GM20000 (cell line): ENCODE data around the gene CKAP5.

ENCODE experiments used
- DNase-seq: peaks from one replicate; pipeline ENCODE4 v3.0.0; 2012; ENCODE audit warnings: low spot score
- TF ChIP-seq, protein P1 (sequence below): IDR thresholded peaks from 2 replicates; pipeline ENCODE4 v1.5.1; 2012; ENCODE audit warnings: mild to moderate bottlenecking, control low read depth; ENCODE audit errors: extremely low read depth, missing control alignments

Gene CKAP5

GRCh38 chr11:46776878-46777277, 69.2 kb downstream of the CKAP5 start:
- TF ChIP-seq, protein P1, sequence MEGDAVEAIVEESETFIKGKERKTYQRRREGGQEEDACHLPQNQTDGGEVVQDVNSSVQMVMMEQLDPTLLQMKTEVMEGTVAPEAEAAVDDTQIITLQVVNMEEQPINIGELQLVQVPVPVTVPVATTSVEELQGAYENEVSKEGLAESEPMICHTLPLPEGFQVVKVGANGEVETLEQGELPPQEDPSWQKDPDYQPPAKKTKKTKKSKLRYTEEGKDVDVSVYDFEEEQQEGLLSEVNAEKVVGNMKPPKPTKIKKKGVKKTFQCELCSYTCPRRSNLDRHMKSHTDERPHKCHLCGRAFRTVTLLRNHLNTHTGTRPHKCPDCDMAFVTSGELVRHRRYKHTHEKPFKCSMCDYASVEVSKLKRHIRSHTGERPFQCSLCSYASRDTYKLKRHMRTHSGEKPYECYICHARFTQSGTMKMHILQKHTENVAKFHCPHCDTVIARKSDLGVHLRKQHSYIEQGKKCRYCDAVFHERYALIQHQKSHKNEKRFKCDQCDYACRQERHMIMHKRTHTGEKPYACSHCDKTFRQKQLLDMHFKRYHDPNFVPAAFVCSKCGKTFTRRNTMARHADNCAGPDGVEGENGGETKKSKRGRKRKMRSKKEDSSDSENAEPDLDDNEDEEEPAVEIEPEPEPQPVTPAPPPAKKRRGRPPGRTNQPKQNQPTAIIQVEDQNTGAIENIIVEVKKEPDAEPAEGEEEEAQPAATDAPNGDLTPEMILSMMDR = no peak
- DNase-seq = no peak

DNA sequence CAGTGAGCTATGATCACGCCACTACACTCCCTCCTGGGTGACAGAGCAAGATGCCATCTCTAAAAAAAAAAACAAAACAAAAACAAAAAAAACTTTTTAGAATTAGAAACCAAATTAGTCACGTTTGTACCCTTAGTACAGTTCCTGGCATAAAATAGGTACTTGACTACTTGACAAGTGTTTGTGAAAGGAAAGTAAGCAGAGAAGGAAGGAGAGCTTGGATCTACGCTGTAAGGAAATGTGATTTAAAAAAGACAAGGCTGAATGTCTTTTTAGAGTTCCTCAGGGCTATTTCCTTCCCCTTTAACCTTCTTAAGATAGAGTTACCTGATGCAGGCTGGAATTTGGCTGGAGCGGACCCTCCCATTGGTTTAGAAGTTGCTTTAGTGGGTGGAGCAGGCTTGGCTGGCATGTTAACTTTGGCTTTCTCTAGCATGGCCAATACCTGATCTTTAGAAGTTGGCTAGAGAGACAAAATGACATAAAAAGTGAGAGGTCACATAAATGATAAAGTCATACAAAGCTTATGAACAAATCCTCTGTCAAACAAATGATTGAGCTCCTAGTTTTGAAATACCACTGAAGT, 76.4 kb downstream of the CKAP5 start:
- TF ChIP-seq, protein P1 = no peak
- no peak for DNase-seq

GRCh38 chr11:46766656-46767055, 79.4 kb downstream of the CKAP5 start:
- TF ChIP-seq, protein P1 = no peak
- no peak for DNase-seq

- DNase-seq = no peak
- TF ChIP-seq, protein P1 = no peak
Observed at GRCh38 chr11:46762248-46762647, 83.8 kb downstream of the CKAP5 start.

- TF ChIP-seq, protein P1 = no peak
Observed at GRCh38 chr11:46761807-46762206, 84.3 kb downstream of the CKAP5 start.

GRCh38 chr11:46760429-46761128, 85.5 kb downstream of the CKAP5 start:
- no peak for DNase-seq
- TF ChIP-seq, protein P1 = no peak

More at GRCh38 chr11:46761807-46762206, 84.3 kb downstream of the CKAP5 start:
- no peak for DNase-seq

DNA sequence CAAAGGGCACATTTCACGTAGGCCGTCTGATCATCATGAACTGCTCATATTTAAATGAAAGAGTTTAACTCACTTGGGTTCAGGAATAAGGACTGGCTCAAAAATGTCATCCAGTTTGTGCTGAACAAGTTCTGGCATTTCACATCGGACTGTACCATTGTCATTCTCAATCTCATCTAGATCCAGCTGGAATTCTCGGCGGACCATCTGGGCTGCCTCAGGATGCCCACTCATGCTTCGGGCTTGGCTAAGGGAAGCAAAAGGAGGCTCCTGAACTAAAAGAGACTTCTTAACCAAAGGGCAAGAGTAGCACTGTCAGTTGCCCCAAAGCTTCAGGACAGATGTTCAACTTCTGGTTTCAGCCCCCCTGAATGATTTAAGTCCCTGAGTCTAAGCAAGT, 86.9 kb downstream of the CKAP5 start:
- TF ChIP-seq, protein P1 = no peak
- DNase-seq = no peak
